Prostate gland (tissue), 2 donors: Measurements from ENCODE around the gene SIRT3.

ENCODE experiments used
- CTCF ChIP-seq, 4 experiments: fragments of 200-600 bp in 2 of 4; fragments of 450-650 bp in 2 of 4; sonication (generic) in 2 of 4; IDR thresholded peaks; 1 replicate in 3 of 4; 2 replicates in 1 of 4; pipeline ENCODE4 v1.5.1; 2016 to 2019; ENCODE audit warnings: antibody characterized with exemption in 4 of 4, mild to moderate bottlenecking in 2 of 4, moderate library complexity in 2 of 4
- POLR2A ChIP-seq: fragments of 450-650 bp; IDR thresholded peaks from one replicate; pipeline ENCODE4 v1.6.1; 2016; ENCODE audit warnings: antibody characterized with exemption, mild to moderate bottlenecking
- POLR2AphosphoS5 ChIP-seq: sonication (generic); formaldehyde crosslinking; IDR thresholded peaks from one replicate; pipeline ENCODE4 v1.6.1; 2017; ENCODE audit warnings: antibody characterized with exemption

- TF ChIP-seq CTCF (IDR thresholded peaks at IDR 0.05): no peak
- no peak for TF ChIP-seq POLR2A
- no peak for TF ChIP-seq POLR2AphosphoS5
Observed at GRCh38 chr11:204587-205109, 31.5 kb downstream of the SIRT3 start.
